Keratinocyte (primary cell): ENCODE measurements around the gene UGT1A8. TPM values are rescaled to one million over a fixed set of nuclear protein-coding genes. Genes with fewer than 3 reads are reported as not detected.

Experiments used
- DNase-seq: peaks from one replicate; pipeline ENCODE4 v3.0.0-alpha.2; 2011; ENCODE audit warnings: low read depth, missing footprints, low spot score
- FAIRE-seq: peaks from 2 replicates; lab custom pipeline; 2011; peaks lifted over from hg19 to GRCh38; lab: Jason Lieb, UNC
- H2AFZ ChIP-seq: 2 replicates; pipeline ENCODE4 v1.6.0; 2012; ENCODE audit warnings: low read length, control low read depth, inconsistent platforms; ENCODE audit not compliant: control insufficient read depth
- H3K27ac ChIP-seq: 2 replicates; pipeline ENCODE4 v1.5.1; 2011; ENCODE audit warnings: low read length; ENCODE audit not compliant: control insufficient read depth, insufficient read depth
- H3K27me3 ChIP-seq: 3 replicates; pipeline ENCODE4 v1.6.0; 2011; ENCODE audit warnings: low read length; ENCODE audit not compliant: control insufficient read depth, insufficient read depth; ENCODE audit errors: extremely low read depth
- H3K36me3 ChIP-seq, 2 experiments: 2 replicates in 1 of 2; 3 replicates in 1 of 2; pipeline ENCODE4 v1.5.1; 2011; ENCODE audit warnings: low read length in 2 of 2, mild to moderate bottlenecking in 1 of 2; ENCODE audit not compliant: control insufficient read depth in 2 of 2, insufficient read depth in 2 of 2; ENCODE audit errors: extremely low read depth in 1 of 2
- H3K4me1 ChIP-seq: 3 replicates; pipeline ENCODE4 v1.5.1; 2011; ENCODE audit warnings: low read length; ENCODE audit not compliant: control insufficient read depth, insufficient read depth; ENCODE audit errors: extremely low read depth
- H3K4me2 ChIP-seq: 3 replicates; pipeline ENCODE4 v1.6.0; 2011; ENCODE audit warnings: low read depth, low read length; ENCODE audit not compliant: control insufficient read depth, insufficient read depth; ENCODE audit errors: extremely low read depth
- H3K4me3 ChIP-seq, 3 experiments: fragments of 200-600 bp in 1 of 3; sonication (generic) in 1 of 3; 2 replicates in 2 of 3; 3 replicates in 1 of 3; pipeline ENCODE4 v1.5.1; 2011 to 2016; ENCODE audit warnings: low read length in 3 of 3, mild to moderate bottlenecking in 3 of 3, control low read depth in 2 of 3, inconsistent platforms in 1 of 3, low read depth in 1 of 3, mixed read lengths in 1 of 3, mixed run types in 1 of 3, moderate library complexity in 1 of 3; ENCODE audit not compliant: control insufficient read depth in 2 of 3, insufficient read depth in 2 of 3; ENCODE audit errors: extremely low read depth in 1 of 3
- H3K79me2 ChIP-seq: 2 replicates; pipeline ENCODE4 v1.6.0; 2012; ENCODE audit warnings: low read length; ENCODE audit not compliant: control insufficient read depth, insufficient read depth
- H3K9ac ChIP-seq: 3 replicates; pipeline ENCODE4 v1.6.0; 2011; ENCODE audit warnings: low read length; ENCODE audit not compliant: control insufficient read depth, insufficient read depth; ENCODE audit errors: extremely low read depth
- H3K9me1 ChIP-seq: 3 replicates; pipeline ENCODE4 v1.6.0; 2011; ENCODE audit warnings: low read length; ENCODE audit not compliant: control insufficient read depth, insufficient read depth; ENCODE audit errors: extremely low read depth
- H3K9me3 ChIP-seq: 2 replicates; pipeline ENCODE4 v1.5.1; 2012; ENCODE audit warnings: low read depth, low read length; ENCODE audit not compliant: control insufficient read depth
- H4K20me1 ChIP-seq: 3 replicates; pipeline ENCODE4 v1.6.0; 2011; ENCODE audit warnings: low read length; ENCODE audit not compliant: control insufficient read depth, insufficient read depth; ENCODE audit errors: extremely low read depth
- CTCF ChIP-seq, 3 experiments: IDR thresholded peaks in 1 of 3; conservative IDR thresholded peaks in 1 of 3; optimal IDR thresholded peaks in 1 of 3; 2 replicates in 2 of 3; 3 replicates in 1 of 3; pipeline versions ENCODE3 to v1.5.1; 2011; ENCODE audit warnings: low read length in 3 of 3, mild to moderate bottlenecking in 3 of 3, moderate library complexity in 2 of 3, control low read depth in 1 of 3, inconsistent platforms in 1 of 3; ENCODE audit not compliant: insufficient read depth in 2 of 3; ENCODE audit errors: extremely low read depth in 1 of 3
- EZH2 ChIP-seq: IDR thresholded peaks from one replicate; pipeline ENCODE4 v1.6.1; 2012; ENCODE audit warnings: inconsistent platforms, mild to moderate bottlenecking, low read length, moderate library complexity
- dilution Hi-C: fragments of 300-500 bp; cut with MboI; formaldehyde crosslinking; loops from one replicate; pipeline ENCODE4 v1.7.0; 2020; ENCODE audit warnings: low sequenced_read_pairs; ENCODE audit not compliant: extremely low pct_ligation_motif_present
- polyA plus RNA-seq, 5 experiments: library from polyadenylated mRNA; depleted of rRNA in 3 of 5; stranded (reverse) in 3 of 5; stranded (forward) in 1 of 5; unstranded in 1 of 5; fragments of >200 nt; gene quantifications; 1 replicate in 1 of 5; 2 replicates in 3 of 5; 3 replicates in 1 of 5; pipeline versions ENCODE4 v1.2.1 to v1.2.3, GENCODE V29; 2011 to 2012; ENCODE audit warnings: missing spikeins in 2 of 5, low read depth in 1 of 5, low replicate concordance in 1 of 5

The UGT1A8 gene
- polyA plus RNA-seq, 1 donor (not counting 4 experiments of a cell fraction or from before 2014, with no cell fraction given) = 0.64 TPM

GRCh38 chr2:233802132-233802815 lies 184.8 kb downstream of the UGT1A8 start:
- H3K27ac ChIP-seq = no peak overlapping the region
- DNase-seq (no peak), FAIRE-seq (no peak)

DNA sequence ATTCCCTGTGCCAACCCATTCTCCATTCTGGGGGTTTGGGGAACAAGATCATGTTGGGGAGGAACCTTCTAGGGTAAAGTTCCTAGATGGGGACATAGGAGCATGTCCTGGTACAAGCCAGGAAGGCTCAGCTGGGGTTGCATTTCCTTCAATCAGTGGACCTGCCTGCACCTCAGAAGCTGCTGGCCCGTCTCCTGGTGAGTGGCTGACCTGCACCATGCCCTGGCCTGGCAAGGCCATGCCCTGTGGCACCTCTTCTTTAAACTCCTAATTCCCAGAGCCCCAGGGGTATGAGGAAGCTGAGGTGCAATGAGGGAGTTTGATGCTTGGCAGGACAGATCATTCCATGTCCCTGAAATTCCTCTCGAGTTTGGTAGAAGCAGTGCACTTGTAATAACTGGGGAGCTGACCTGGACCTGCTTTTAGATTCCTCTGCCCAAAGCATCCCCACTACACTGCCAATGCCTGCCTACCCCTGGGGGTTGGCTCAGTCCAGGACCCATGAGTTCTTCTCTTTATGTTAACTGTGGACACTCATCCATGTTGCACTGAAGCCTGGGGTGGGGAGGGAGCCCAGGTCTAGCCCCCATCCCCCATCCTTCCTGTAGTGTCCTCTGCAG lies 186.0 kb downstream of the UGT1A8 start:
- no peaks in the 10 kb centered on the region for H3K36me3 ChIP-seq
- H3K27ac ChIP-seq = no peak overlapping the region
- H3K79me2 ChIP-seq = no peaks in the 10 kb centered on the region
- FAIRE-seq = no peak
- no peaks in the 10 kb centered on the region for H4K20me1 ChIP-seq
- no peak overlapping the region for H3K4me3 ChIP-seq
- H3K9me1 ChIP-seq = no peaks in the 10 kb centered on the region
- peaks cover 5% of the 10 kb centered on the region for H3K4me1 ChIP-seq
- H3K9ac ChIP-seq = no peak overlapping the region
- H3K9me3 ChIP-seq = no peaks in the 10 kb centered on the region
- peaks cover 10% of the 10 kb centered on the region for H3K27me3 ChIP-seq
- no peak for TF ChIP-seq CTCF (optimal IDR thresholded peaks at IDR 0.05 in 1 of 3, IDR thresholded peaks at IDR 0.05 in 1 of 3, conservative IDR thresholded peaks at IDR 0.05 in 1 of 3; ENCODE audit: extremely low read depth in 1 of 3, insufficient read depth in 2 of 3, low read length in 3 of 3)
- dilution Hi-C loops = no loop called here
- DNase-seq = no peak
- no peak overlapping the region for H2AFZ ChIP-seq
- no peak overlapping the region for H3K4me2 ChIP-seq

More at GRCh38 chr2:233802132-233802815, 184.8 kb downstream of the UGT1A8 start:
- Histone ChIP-seq H3K4me1 (peaks cover 5% of the 10 kb centered on the region), H3K4me2 (no peak overlapping the region), H2AFZ (no peak overlapping the region), H3K36me3 (no peaks in the 10 kb centered on the region), H3K4me3 (no peak overlapping the region), H3K9me3 (no peaks in the 10 kb centered on the region), H3K27me3 (peaks cover 10% of the 10 kb centered on the region), H3K9me1 (no peaks in the 10 kb centered on the region), H3K79me2 (no peaks in the 10 kb centered on the region), H4K20me1 (no peaks in the 10 kb centered on the region), H3K9ac (no peak overlapping the region)
- dilution Hi-C loops = no loop called here
- TF ChIP-seq EZH2 (no peak), CTCF (optimal IDR thresholded peaks at IDR 0.05 in 1 of 3, IDR thresholded peaks at IDR 0.05 in 1 of 3, conservative IDR thresholded peaks at IDR 0.05 in 1 of 3; ENCODE audit: extremely low read depth in 1 of 3, insufficient read depth in 2 of 3, low read length in 3 of 3) (no peak)
